Left forelimb (tissue), 1 donor: ENCODE data around the gene KCNK15.

Experiments
- DNase-seq: peaks from one replicate; pipeline ENCODE4 v3.0.0-alpha.2; 2018; ENCODE audit warnings: low spot score

The KCNK15 gene

GRCh38 chr20:44715499-44716308 lies 30.0 kb upstream of the KCNK15 start:
- no peak for DNase-seq

DNA sequence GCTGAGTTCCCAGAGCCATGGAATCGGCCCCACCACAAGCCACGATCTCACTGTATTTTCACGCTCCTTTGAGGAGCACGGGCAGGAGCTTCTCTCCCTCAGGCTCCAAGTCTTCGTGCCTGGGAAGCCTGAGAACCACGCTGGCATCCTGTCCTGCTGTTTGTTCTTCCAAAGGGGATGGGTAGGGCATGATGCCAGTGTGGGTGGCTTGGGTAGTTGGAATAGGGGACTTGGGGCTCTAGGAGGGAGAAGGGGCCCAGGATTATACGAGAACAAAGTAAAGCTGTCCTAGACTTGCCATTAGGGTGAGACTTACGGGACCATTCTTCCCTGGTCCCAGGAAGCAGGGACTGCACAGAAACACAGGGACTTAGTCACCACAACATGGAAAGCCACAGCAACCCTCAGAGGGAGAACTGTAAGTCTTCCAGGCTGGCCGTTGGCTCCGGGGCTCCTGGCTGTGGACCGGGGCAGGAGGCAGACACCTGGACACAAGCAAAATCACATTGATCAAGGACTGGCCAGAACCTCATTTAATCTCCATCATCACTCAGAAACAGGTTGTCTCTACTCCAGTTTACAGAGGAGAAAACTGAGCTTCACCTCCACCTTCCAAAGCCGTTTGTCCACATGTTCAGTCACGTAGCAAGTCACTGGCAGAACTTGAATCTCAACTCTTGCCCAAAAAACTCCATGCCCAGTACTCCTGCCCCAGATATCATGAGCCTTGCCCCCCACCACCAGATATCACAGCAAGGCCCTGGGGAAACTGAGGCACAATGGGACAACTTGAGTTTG lies 29.2 kb upstream of the KCNK15 start:
- DNase-seq = no peak

- DNase-seq = no peak
These were observed 27.7 kb upstream of the KCNK15 start for GRCh38 chr20:44717986-44718385.

GRCh38 chr20:44719841-44720240 lies 25.8 kb upstream of the KCNK15 start:
- DNase-seq = no peak

DNA sequence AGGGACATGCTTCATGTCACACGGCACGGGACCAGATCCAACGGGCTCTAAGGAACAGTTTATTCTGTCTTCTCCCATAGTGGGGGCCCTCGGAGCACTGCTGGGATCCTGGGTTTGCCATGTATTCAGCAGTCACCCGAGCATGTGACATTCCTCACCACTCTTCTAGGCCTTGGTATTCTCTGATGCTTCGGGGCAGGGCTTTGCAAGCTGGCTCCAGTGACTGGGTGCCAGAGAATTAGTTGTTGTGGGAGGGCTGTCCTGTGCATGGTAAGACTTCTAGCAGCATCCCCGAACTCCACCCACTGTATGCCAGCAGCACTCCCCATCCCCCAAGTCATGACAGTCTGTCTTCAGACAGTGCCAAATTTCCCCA lies 25.1 kb upstream of the KCNK15 start:
- no peak for DNase-seq

DNA sequence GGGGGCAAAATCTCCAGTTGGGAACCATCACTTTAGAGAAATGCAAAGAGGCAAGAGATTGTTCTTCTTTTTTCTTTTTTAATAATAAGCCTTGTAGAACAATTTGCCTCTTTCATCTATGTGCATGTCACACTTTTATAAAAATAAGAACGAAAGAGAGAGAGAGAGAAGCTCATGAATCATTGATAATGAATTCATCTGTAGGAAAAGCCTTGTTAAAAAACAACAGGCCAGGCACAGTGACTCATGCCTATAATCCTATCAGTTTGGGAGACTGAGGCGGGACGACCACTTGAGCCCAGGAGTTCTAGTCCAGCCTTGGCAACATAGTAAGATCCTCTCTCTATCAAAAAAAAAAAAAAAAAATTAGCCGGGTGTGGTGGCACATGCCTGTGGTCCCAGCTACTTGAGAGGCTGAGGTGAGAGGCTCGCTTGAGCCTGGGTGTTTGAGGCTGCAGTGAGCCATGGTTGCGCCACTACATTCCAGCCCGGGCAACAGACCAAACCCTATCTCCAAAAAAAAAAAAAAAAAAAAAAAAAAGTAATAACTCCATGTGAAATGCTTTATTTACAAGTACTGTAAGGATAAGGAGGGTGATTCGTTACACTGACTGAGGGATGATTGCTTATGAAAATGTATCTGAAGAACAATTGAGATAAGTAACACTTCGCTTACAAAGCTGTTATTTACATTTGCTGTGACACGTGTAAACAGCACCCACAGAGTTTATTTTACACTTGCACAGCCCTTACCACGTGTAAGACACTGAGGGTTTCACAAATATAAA lies 24.5 kb upstream of the KCNK15 start:
- no peak for DNase-seq

GRCh38 chr20:44721785-44722054 lies 23.9 kb upstream of the KCNK15 start:
- DNase-seq = no peak

DNA sequence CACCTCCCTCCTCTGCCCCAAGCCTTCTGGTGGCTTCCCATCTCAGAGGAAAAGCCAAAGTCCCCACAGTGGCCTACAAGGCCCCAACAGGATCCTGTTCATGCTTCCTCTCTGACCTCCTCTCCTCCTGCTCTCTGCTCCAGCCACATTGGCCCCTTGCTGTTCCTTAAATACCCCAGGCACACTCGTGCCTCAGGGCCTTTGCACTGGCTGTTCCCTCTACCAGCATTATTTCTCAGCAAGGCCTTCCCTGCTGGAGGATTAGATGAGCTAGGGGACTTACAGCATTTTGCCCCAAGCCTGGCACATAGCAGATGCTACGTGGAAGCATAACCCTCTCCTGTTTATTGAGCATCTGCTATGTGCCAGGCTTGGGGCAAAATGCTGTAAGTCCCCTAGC lies 22.7 kb upstream of the KCNK15 start:
- DNase-seq = no peak

- DNase-seq = no peak
These were observed 22.3 kb upstream of the KCNK15 start for GRCh38 chr20:44723391-44723790.

GRCh38 chr20:44723798-44724362 lies 21.8 kb upstream of the KCNK15 start:
- no peak for DNase-seq

- no peak for DNase-seq
These were observed 21.1 kb upstream of the KCNK15 start for GRCh38 chr20:44724423-44725091.

DNA sequence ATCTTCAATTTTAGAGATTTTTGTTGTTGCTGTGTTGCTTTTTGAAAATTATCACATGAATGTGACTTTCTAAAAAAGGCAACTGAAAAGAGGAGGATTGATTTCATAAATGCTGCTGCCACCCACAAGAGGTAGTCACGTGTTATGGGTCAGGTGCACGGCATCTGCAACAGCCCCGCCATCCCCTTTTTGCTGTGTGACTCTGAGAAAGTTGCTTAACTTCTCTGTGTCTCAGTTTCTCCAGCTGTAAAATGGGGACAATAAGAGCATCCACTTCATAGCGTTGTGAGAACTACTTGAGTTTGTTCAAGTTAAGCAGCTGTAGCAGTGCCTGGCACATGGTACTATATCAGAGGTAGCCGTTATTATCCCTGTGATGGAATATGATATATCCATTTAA lies 19.8 kb upstream of the KCNK15 start:
- no peak for DNase-seq

DNA sequence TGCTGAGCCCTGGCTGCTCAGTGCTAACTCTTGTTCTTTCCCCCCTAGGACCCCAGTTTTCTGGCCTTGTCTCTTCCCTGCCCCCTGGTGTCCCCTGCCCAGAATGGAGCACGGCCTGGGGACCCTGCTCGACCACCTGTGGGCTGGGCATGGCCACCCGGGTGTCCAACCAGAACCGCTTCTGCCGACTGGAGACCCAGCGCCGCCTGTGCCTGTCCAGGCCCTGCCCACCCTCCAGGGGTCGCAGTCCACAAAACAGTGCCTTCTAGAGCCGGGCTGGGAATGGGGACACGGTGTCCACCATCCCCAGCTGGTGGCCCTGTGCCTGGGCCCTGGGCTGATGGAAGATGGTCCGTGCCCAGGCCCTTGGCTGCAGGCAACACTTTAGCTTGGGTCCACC lies 18.6 kb upstream of the KCNK15 start:
- DNase-seq = no peak

DNA sequence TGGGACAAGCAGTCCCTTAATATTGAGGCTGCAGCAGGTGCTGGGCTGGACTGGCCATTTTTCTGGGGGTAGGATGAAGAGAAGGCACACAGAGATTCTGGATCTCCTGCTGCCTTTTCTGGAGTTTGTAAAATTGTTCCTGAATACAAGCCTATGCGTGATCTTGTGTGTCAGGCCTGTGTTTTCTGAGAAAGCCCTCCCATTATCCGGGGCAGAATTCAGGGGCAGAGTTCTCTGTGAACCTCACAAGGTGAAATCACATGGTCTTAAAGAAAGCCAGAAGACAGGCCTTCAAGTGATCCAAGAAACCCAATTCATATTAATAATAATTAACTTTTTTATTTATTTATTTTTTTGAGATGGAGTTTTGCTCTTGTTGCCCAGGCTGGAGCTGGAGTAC lies 18.0 kb upstream of the KCNK15 start:
- no peak for DNase-seq

GRCh38 chr20:44728801-44729443 lies 16.7 kb upstream of the KCNK15 start:
- DNase-seq = no peak

DNA sequence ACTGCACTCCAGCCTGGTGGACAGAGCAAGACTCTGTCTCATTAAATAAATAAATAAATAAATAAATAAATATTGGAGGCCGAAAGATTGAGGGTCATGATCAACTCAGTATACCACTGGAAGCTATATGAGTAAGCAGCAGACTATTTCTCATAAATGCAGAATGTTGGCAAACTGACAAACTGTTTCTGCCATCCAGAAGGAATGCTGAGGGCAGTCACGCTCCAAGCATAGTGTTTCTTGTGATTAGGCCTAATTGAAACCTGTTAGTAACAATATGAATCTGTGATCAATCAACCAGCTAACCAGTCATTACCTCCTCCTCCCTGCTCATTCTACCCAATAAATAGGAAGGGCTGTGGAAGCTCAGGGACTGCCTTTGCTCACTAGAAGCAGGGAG lies 15.2 kb upstream of the KCNK15 start:
- DNase-seq = no peak

DNA sequence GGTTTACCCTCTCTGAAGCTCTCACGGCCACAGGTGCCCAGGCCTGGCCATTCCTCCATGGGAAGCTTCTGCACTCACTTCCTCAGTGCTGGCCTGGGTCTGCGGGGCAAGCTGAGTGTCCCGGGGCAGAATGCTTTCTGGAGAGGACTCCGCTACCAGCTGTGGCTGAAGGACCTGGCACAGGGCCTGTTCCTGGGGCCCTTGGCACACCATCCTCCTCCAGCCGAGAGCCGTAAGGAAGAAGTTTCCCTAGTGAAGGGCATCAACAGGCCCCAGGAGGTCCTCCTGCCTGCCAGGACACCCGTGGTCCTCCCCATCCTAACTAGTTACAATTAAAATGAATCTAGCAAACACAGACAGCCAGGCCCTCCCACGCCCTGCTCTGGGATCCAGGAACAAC lies 14.0 kb upstream of the KCNK15 start:
- no peak for DNase-seq

DNA sequence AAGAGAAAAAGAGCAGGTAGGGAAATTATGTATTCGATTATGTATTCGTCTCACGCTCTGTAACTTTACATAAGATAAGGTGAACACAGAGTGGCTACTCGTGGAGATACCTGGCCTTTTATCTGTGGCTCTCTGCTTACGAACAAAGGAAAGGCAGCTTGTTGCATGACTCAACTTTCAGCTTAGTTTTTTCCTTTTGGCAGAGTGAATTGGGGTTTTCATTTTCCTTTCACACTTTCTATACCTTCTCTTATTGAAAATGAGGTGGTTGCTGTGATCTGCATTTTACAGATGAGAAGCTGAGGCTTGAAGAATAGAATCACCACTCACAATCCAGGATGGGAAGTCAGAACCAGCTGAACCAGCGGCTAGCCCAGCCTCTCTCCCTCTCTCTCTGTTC lies 13.3 kb upstream of the KCNK15 start:
- DNase-seq = no peak

- DNase-seq = no peak
These were observed 12.2 kb upstream of the KCNK15 start for GRCh38 chr20:44733341-44734069.

- no peak for DNase-seq
These were observed 10.7 kb upstream of the KCNK15 start for GRCh38 chr20:44734938-44735337.

GRCh38 chr20:44735816-44736169 lies 9.9 kb upstream of the KCNK15 start:
- DNase-seq = no peak
